Mucosa of descending colon (tissue), 3 donors: Measurements from ENCODE around the gene RGL4. TPM values are rescaled to one million over a fixed set of nuclear protein-coding genes. Genes with fewer than 3 reads are reported as not detected.
"Not testable (repeated sequence)": the region's sequence is repeated elsewhere in the genome, so short reads cannot be mapped to it uniquely, and the experiment has no call there.

Experiments
- ATAC-seq: fragments of 200-7000 bp; cut with Tn5 transposase; one replicate; pipeline ENCODE4 v1.9.1; 2020; ENCODE audit warnings: mild to moderate bottlenecking, moderate library complexity
- DNase-seq, 3 donors: peaks; one replicate each; pipeline ENCODE4 v3.0.0-alpha.2; 2020
- H3K36me3 ChIP-seq: fragments of 200-600 bp; one replicate; pipeline ENCODE4 v1.8.0; 2021; ENCODE audit warnings: low read depth, mild to moderate bottlenecking
- H3K4me1 ChIP-seq: fragments of 200-600 bp; one replicate; pipeline ENCODE4 v1.8.0; 2021; ENCODE audit warnings: low read depth, mild to moderate bottlenecking
- H3K4me3 ChIP-seq: fragments of 200-600 bp; one replicate; pipeline ENCODE4 v1.8.0; 2021; ENCODE audit warnings: mild to moderate bottlenecking
- H3K9me3 ChIP-seq: fragments of 200-600 bp; one replicate; pipeline ENCODE4 v1.8.0; 2021; ENCODE audit warnings: mild to moderate bottlenecking
- CTCF ChIP-seq: fragments of 200-600 bp; IDR thresholded peaks from one replicate; pipeline ENCODE4 v1.8.0; 2022; ENCODE audit warnings: antibody characterized with exemption, mild to moderate bottlenecking
- intact Hi-C, 2 donors: fragments of 100-400 bp; cut with DNase I in 1 of 2; cut with micrococcal nuclease in 1 of 2; formaldehyde crosslinking; loops; one replicate each; pipeline versions ENCODE4 v1.11.0 to v1.11.1; 2022; cut with DNase I, micrococcal nuclease
- long read RNA-seq, 2 donors: library from polyadenylated mRNA; unstranded; transcript quantifications; one replicate each; pipeline ENCODE4 v2.0.0, GENCODE V29; 2019 to 2021
- total RNA-seq, 3 donors: library from RNA; stranded (reverse); fragmentation: NEBNext Ultra II Directional in 2 of 3; extraction: Animal tissue kit (Norgen Biotek cat#: 25700) in 2 of 3; gene quantifications; one replicate each; pipeline versions ENCODE4 v1.2.1 to v1.2.4, GENCODE V29; 2021 to 2023
- donor health status: DM: no; HTN: no; CAD: no; lungs with moderate emphysema.
- donor health status: DM: no; HTN: no; CAD: no.
- donor health status: DM: no; HTN: yes; CAD: no.

The RGL4 gene
- under 1 TPM in 2 of 3 donors, not detected in 1; 0.29 to 0.34 TPM for total RNA-seq
- long read RNA-seq, donor 1, partial matches to known transcripts, result 0 of 1 reads
- long read RNA-seq, donor 1, other reads (novel, unspliced or antisense), result 1 of 1 reads
- long read RNA-seq, donor 2, result 0 reads

GRCh38 chr22:23690713-23691112 is at the start of gene RGL4:
RGL4 (plus strand) TSS chr22:23691013; CDS start chr22:23692031, 1,018 bp downstream.
- H3K36me3 ChIP-seq, result no peaks in the 10 kb centered on the region
- ATAC-seq (no peak), DNase-seq (no peak)
- no peak within 1 kb of the TSS for H3K4me3 ChIP-seq
- TF ChIP-seq CTCF, result no peak
- intact Hi-C loops, result no loop called here
- H3K9me3 ChIP-seq, result no peaks in the 10 kb centered on the region
- no peaks in the 10 kb centered on the region for H3K4me1 ChIP-seq

GRCh38 chr22:23646526-23646925 is 44.3 kb upstream of the RGL4 start:
- H3K4me1 ChIP-seq, intact Hi-C loops, H3K9me3 ChIP-seq, H3K4me3 ChIP-seq, ATAC-seq, H3K36me3 ChIP-seq, DNase-seq: not testable (repeated sequence)

GRCh38 chr22:23649071-23649501 is 41.7 kb upstream of the RGL4 start:
- Histone ChIP-seq H3K4me1 (no peaks in the 10 kb centered on the region), H3K36me3 (no peaks in the 10 kb centered on the region), H3K4me3 (no peak overlapping the region), H3K9me3 (no peaks in the 10 kb centered on the region)
- TF ChIP-seq CTCF, result no peak
- no peak for ATAC-seq
- intact Hi-C loops, result no loop called here
- DNase-seq, result no peak

- no peak for TF ChIP-seq CTCF
- Histone ChIP-seq H3K36me3 (no peaks in the 10 kb centered on the region), H3K9me3 (no peaks in the 10 kb centered on the region), H3K4me3 (no peak overlapping the region), H3K4me1 (no peaks in the 10 kb centered on the region)
- no peak for ATAC-seq
- no peak for DNase-seq
- intact Hi-C loops, result no loop called here
Measured at GRCh38 chr22:23651676-23652075, 39.1 kb upstream of the RGL4 start.

GRCh38 chr22:23652286-23652685 is 38.5 kb upstream of the RGL4 start:
- ATAC-seq, result no peak
- Histone ChIP-seq H3K4me1 (no peaks in the 10 kb centered on the region), H3K9me3 (no peaks in the 10 kb centered on the region), H3K36me3 (no peaks in the 10 kb centered on the region), H3K4me3 (no peak overlapping the region)
- DNase-seq, result no peak
- no peak for TF ChIP-seq CTCF
- intact Hi-C loops, result no loop called here

GRCh38 chr22:23652711-23653110 is 38.1 kb upstream of the RGL4 start:
- intact Hi-C loops, result no loop called here
- H3K4me3 ChIP-seq, result no peak overlapping the region
- ATAC-seq (no peak), DNase-seq (no peak)
- no peaks in the 10 kb centered on the region for H3K36me3 ChIP-seq
- no peaks in the 10 kb centered on the region for H3K9me3 ChIP-seq
- H3K4me1 ChIP-seq, result no peaks in the 10 kb centered on the region
- TF ChIP-seq CTCF, result no peak
